ENCODE data around the gene TSC22D4. TPM values are rescaled to one million over a fixed set of nuclear protein-coding genes. Genes with fewer than 3 reads are reported as not detected.

Gene TSC22D4
- total RNA-seq, 1 donor from 2014 or later: 53.4 TPM

DNA sequence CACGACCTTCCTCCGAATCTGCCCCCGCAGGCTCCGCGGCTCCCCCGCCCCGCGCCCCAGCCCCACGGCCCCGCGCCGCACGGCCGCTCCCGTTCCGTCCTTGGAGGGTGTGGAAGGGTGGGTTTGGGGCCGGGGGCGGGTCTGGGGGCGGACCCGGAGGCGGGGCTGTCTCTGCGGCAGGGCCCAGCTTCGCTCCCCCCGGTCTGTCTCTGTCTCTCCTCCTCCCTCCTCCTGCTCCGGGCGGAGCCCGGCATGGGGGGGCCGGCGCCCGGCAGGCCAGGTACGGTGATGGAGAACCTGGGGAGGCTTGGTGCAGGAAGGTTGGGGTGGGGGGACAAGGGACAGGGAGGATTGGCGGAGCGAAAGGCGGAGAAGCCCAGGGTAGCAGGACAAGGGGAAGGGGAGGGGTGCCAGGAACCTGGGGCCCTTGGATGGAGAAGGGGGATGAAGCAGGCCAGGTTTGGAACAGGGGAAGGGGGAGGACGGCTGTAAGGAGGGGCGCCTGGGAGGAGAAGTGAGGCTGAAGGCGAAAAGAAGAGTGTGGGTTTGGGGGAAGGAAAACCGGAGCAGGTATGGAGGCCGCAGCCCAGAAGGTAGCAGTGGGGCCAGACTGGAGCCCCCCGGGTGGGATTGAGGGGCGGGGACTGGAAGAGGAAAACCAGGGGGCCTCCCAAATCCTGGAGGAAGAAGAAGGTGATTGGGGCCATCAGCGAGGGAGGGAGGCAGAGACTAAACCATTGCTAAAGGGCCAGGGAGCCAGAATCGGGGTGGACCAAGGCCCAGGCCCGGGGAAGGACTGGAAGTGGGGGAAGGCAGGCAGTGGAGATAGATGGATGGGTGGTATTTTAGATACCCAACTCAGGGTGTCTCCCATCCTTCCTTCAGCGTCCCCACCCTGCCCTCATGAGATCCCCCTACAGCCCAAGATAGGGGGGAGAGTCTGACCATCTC, 5.0 kb upstream of the TSC22D4 start, which contains the start of gene NYAP1:
Gene NYAP1 (plus strand): TSS at position 206 of the 951 bp plus-strand sequence. CDS start 1,385 bp downstream, outside the sequence.
- no peak for TF ChIP-seq EZH2 (IDR thresholded peaks at IDR 0.05; ENCODE audit: insufficient read depth, low read length)
- TF ChIP-seq, protein P1, sequence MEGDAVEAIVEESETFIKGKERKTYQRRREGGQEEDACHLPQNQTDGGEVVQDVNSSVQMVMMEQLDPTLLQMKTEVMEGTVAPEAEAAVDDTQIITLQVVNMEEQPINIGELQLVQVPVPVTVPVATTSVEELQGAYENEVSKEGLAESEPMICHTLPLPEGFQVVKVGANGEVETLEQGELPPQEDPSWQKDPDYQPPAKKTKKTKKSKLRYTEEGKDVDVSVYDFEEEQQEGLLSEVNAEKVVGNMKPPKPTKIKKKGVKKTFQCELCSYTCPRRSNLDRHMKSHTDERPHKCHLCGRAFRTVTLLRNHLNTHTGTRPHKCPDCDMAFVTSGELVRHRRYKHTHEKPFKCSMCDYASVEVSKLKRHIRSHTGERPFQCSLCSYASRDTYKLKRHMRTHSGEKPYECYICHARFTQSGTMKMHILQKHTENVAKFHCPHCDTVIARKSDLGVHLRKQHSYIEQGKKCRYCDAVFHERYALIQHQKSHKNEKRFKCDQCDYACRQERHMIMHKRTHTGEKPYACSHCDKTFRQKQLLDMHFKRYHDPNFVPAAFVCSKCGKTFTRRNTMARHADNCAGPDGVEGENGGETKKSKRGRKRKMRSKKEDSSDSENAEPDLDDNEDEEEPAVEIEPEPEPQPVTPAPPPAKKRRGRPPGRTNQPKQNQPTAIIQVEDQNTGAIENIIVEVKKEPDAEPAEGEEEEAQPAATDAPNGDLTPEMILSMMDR (IDR thresholded peaks at IDR 0.05; ENCODE audit: insufficient read depth, low read depth, low read length): no peak
- Histone ChIP-seq H3K4me1 (ENCODE audit: insufficient read depth, low read length) (peaks cover 10% of the 10 kb centered on the region), H3K9ac (ENCODE audit: low read length) (peak within 1 kb of the TSS; percentile 43), H3K27me3 (ENCODE audit: insufficient read depth, low read length) (no peaks in the 10 kb centered on the region), H3K4me2 (ENCODE audit: low read length) (peak within 1 kb of the TSS; percentile 87), H4K20me1 (ENCODE audit: insufficient read depth, low read length) (no peaks in the 10 kb centered on the region), H2AFZ (ENCODE audit: low read depth, low read length) (peak within 1 kb of the TSS; percentile 73), H3K27ac (ENCODE audit: low read depth, low read length) (no peak within 1 kb of the TSS), H3K79me2 (ENCODE audit: insufficient read depth, low read length) (peaks cover 2% of the 10 kb centered on the region), H3K9me3 (ENCODE audit: insufficient read depth, low read depth, low read length) (no peaks in the 10 kb centered on the region), H3K4me3 (ENCODE audit: insufficient read depth, low read depth, low read length) (peak within 1 kb of the TSS; percentile 52), H3K36me3 (ENCODE audit: insufficient read depth, low read length) (no peaks in the 10 kb centered on the region)
- H3K36me3 Mint-ChIP-seq (ENCODE audit: low read depth, unreplicated experiment): peaks cover 2% of the 10 kb centered on the region
- H3K4me3 Mint-ChIP-seq (ENCODE audit: unreplicated experiment): peak within 1 kb of the TSS; percentile 90
- H3K4me1 Mint-ChIP-seq (ENCODE audit: low read depth, unreplicated experiment): peaks cover 8% of the 10 kb centered on the region
- DNase-seq (ENCODE audit: low read depth) (no peak), FAIRE-seq (no peak)
- H3K9me3 Mint-ChIP-seq (ENCODE audit: unreplicated experiment): no peaks in the 10 kb centered on the region
- no peaks in the 10 kb centered on the region for H3K27me3 Mint-ChIP-seq (ENCODE audit: low read depth, unreplicated experiment)
- H3K27ac Mint-ChIP-seq (ENCODE audit: unreplicated experiment): peak within 1 kb of the TSS; percentile 14

GRCh38 chr7:100483090-100483721, 4.2 kb upstream of the TSC22D4 start:
- Histone ChIP-seq H3K36me3 (ENCODE audit: insufficient read depth, low read length) (no peaks in the 10 kb centered on the region), H3K9ac (ENCODE audit: low read length) (peak overlapping the region; percentile 43), H3K27ac (ENCODE audit: low read depth, low read length) (no peak overlapping the region), H4K20me1 (ENCODE audit: insufficient read depth, low read length) (no peaks in the 10 kb centered on the region), H3K4me2 (ENCODE audit: low read length) (peak overlapping the region; percentile 87), H2AFZ (ENCODE audit: low read depth, low read length) (peak overlapping the region; percentile 73), H3K27me3 (ENCODE audit: insufficient read depth, low read length) (no peaks in the 10 kb centered on the region), H3K4me1 (ENCODE audit: insufficient read depth, low read length) (peaks cover 10% of the 10 kb centered on the region), H3K9me3 (ENCODE audit: insufficient read depth, low read depth, low read length) (no peaks in the 10 kb centered on the region), H3K79me2 (ENCODE audit: insufficient read depth, low read length) (peaks cover 10% of the 10 kb centered on the region), H3K4me3 (ENCODE audit: insufficient read depth, low read depth, low read length) (peak overlapping the region; percentile 48)
- Mint-ChIP-seq H3K4me3 (ENCODE audit: unreplicated experiment) (peak overlapping the region; percentile 90), H3K9me3 (ENCODE audit: unreplicated experiment) (no peaks in the 10 kb centered on the region), H3K27ac (ENCODE audit: unreplicated experiment) (no peak overlapping the region), H3K27me3 (ENCODE audit: low read depth, unreplicated experiment) (no peaks in the 10 kb centered on the region), H3K36me3 (ENCODE audit: low read depth, unreplicated experiment) (no peaks in the 10 kb centered on the region), H3K4me1 (ENCODE audit: low read depth, unreplicated experiment) (peaks cover 8% of the 10 kb centered on the region)
- DNase-seq (ENCODE audit: low read depth): no peak
- no peak for FAIRE-seq
- TF ChIP-seq EZH2 (IDR thresholded peaks at IDR 0.05; ENCODE audit: insufficient read depth, low read length): no peak
- TF ChIP-seq, protein P1 (IDR thresholded peaks at IDR 0.05; ENCODE audit: insufficient read depth, low read depth, low read length): peak; percentile 40
